Right lobe of liver (tissue), 4 donors: ENCODE measurements around the gene GEMIN4.
"Not testable (repeated sequence)": the region's sequence is repeated elsewhere in the genome, so short reads cannot be mapped to it uniquely, and the experiment has no call there.

Source experiments
- POLR2A ChIP-seq: fragments of 450-650 bp; IDR thresholded peaks from one replicate; pipeline ENCODE4 v1.6.1; 2017; ENCODE audit warnings: antibody characterized with exemption, mild to moderate bottlenecking
- TF ChIP-seq, protein P1 (sequence below), 4 donors: fragments of 200-600 bp in 3 of 4; fragments of 450-650 bp in 1 of 4; IDR thresholded peaks; one replicate each; pipeline versions ENCODE4 v1.5.1 to v1.8.0; 2016 to 2022; ENCODE audit warnings: antibody characterized with exemption in 4 of 4, mild to moderate bottlenecking in 2 of 4
- donor health status: DM: no; HTN: no; CAD: no.
- donor health status: DM: no; HTN: no; CAD: no.
- donor health status: DM: no; HTN: yes; CAD: no.

DNA sequence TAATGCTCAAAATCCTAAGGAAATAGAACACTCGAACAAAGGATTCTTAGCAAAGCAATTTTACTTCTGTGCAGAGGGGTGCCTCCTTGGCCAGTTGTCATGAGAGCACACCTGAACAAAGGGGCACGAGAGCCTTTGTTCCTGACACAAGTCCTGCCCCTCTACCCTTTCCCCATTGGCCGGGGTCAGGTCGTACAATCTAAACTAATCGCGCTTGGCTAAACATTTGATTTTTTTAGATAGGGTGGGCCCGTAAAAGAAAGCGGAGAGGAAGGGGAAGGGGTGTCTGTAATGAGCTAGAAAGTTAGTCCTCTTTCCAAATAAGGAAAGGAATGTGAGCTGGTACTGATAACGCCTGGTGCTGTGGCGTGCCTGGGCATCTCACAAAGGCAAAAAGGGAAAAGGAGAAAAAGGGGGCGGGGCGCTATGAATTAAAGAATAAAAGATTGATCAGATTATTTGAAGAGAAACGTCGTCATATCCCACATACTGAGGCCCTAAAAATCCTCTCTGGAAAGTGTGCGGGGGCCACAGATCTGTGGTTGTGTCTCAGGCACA lies 4.0 kb upstream of the GEMIN4 start:
- TF ChIP-seq, protein P1, sequence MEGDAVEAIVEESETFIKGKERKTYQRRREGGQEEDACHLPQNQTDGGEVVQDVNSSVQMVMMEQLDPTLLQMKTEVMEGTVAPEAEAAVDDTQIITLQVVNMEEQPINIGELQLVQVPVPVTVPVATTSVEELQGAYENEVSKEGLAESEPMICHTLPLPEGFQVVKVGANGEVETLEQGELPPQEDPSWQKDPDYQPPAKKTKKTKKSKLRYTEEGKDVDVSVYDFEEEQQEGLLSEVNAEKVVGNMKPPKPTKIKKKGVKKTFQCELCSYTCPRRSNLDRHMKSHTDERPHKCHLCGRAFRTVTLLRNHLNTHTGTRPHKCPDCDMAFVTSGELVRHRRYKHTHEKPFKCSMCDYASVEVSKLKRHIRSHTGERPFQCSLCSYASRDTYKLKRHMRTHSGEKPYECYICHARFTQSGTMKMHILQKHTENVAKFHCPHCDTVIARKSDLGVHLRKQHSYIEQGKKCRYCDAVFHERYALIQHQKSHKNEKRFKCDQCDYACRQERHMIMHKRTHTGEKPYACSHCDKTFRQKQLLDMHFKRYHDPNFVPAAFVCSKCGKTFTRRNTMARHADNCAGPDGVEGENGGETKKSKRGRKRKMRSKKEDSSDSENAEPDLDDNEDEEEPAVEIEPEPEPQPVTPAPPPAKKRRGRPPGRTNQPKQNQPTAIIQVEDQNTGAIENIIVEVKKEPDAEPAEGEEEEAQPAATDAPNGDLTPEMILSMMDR (IDR thresholded peaks at IDR 0.05): not testable (repeated sequence)
- not testable (repeated sequence) for TF ChIP-seq POLR2A
